Keratinocyte (primary cell): ENCODE results near the gene CCDC9. TPM values are rescaled to one million over a fixed set of nuclear protein-coding genes. Genes with fewer than 3 reads are reported as not detected.

Source experiments
- DNase-seq: peaks from one replicate; pipeline ENCODE4 v3.0.0-alpha.2; 2011; ENCODE audit warnings: low read depth, missing footprints, low spot score
- FAIRE-seq: peaks from 2 replicates; lab custom pipeline; 2011; peaks lifted over from hg19 to GRCh38; lab: Jason Lieb, UNC
- H2AFZ ChIP-seq: 2 replicates; pipeline ENCODE4 v1.6.0; 2012; ENCODE audit warnings: low read length, control low read depth, inconsistent platforms; ENCODE audit not compliant: control insufficient read depth
- H3K27ac ChIP-seq: 2 replicates; pipeline ENCODE4 v1.5.1; 2011; ENCODE audit warnings: low read length; ENCODE audit not compliant: control insufficient read depth, insufficient read depth
- H3K27me3 ChIP-seq: 3 replicates; pipeline ENCODE4 v1.6.0; 2011; ENCODE audit warnings: low read length; ENCODE audit not compliant: control insufficient read depth, insufficient read depth; ENCODE audit errors: extremely low read depth
- H3K36me3 ChIP-seq, 2 experiments: 2 replicates in 1 of 2; 3 replicates in 1 of 2; pipeline ENCODE4 v1.5.1; 2011; ENCODE audit warnings: low read length in 2 of 2, mild to moderate bottlenecking in 1 of 2; ENCODE audit not compliant: control insufficient read depth in 2 of 2, insufficient read depth in 2 of 2; ENCODE audit errors: extremely low read depth in 1 of 2
- H3K4me1 ChIP-seq: 3 replicates; pipeline ENCODE4 v1.5.1; 2011; ENCODE audit warnings: low read length; ENCODE audit not compliant: control insufficient read depth, insufficient read depth; ENCODE audit errors: extremely low read depth
- H3K4me2 ChIP-seq: 3 replicates; pipeline ENCODE4 v1.6.0; 2011; ENCODE audit warnings: low read depth, low read length; ENCODE audit not compliant: control insufficient read depth, insufficient read depth; ENCODE audit errors: extremely low read depth
- H3K4me3 ChIP-seq, 3 experiments: fragments of 200-600 bp in 1 of 3; sonication (generic) in 1 of 3; 2 replicates in 2 of 3; 3 replicates in 1 of 3; pipeline ENCODE4 v1.5.1; 2011 to 2016; ENCODE audit warnings: low read length in 3 of 3, mild to moderate bottlenecking in 3 of 3, control low read depth in 2 of 3, inconsistent platforms in 1 of 3, low read depth in 1 of 3, mixed read lengths in 1 of 3, mixed run types in 1 of 3, moderate library complexity in 1 of 3; ENCODE audit not compliant: control insufficient read depth in 2 of 3, insufficient read depth in 2 of 3; ENCODE audit errors: extremely low read depth in 1 of 3
- H3K79me2 ChIP-seq: 2 replicates; pipeline ENCODE4 v1.6.0; 2012; ENCODE audit warnings: low read length; ENCODE audit not compliant: control insufficient read depth, insufficient read depth
- H3K9ac ChIP-seq: 3 replicates; pipeline ENCODE4 v1.6.0; 2011; ENCODE audit warnings: low read length; ENCODE audit not compliant: control insufficient read depth, insufficient read depth; ENCODE audit errors: extremely low read depth
- H3K9me1 ChIP-seq: 3 replicates; pipeline ENCODE4 v1.6.0; 2011; ENCODE audit warnings: low read length; ENCODE audit not compliant: control insufficient read depth, insufficient read depth; ENCODE audit errors: extremely low read depth
- H3K9me3 ChIP-seq: 2 replicates; pipeline ENCODE4 v1.5.1; 2012; ENCODE audit warnings: low read depth, low read length; ENCODE audit not compliant: control insufficient read depth
- H4K20me1 ChIP-seq: 3 replicates; pipeline ENCODE4 v1.6.0; 2011; ENCODE audit warnings: low read length; ENCODE audit not compliant: control insufficient read depth, insufficient read depth; ENCODE audit errors: extremely low read depth
- EZH2 ChIP-seq: IDR thresholded peaks from one replicate; pipeline ENCODE4 v1.6.1; 2012; ENCODE audit warnings: inconsistent platforms, mild to moderate bottlenecking, low read length, moderate library complexity
- dilution Hi-C: fragments of 300-500 bp; cut with MboI; formaldehyde crosslinking; loops from one replicate; pipeline ENCODE4 v1.7.0; 2020; ENCODE audit warnings: low sequenced_read_pairs; ENCODE audit not compliant: extremely low pct_ligation_motif_present
- polyA plus RNA-seq, 5 experiments: library from polyadenylated mRNA; depleted of rRNA in 3 of 5; stranded (reverse) in 3 of 5; stranded (forward) in 1 of 5; unstranded in 1 of 5; fragments of >200 nt; gene quantifications; 1 replicate in 1 of 5; 2 replicates in 3 of 5; 3 replicates in 1 of 5; pipeline versions ENCODE4 v1.2.1 to v1.2.3, GENCODE V29; 2011 to 2012; ENCODE audit warnings: missing spikeins in 2 of 5, low read depth in 1 of 5, low replicate concordance in 1 of 5
- TF ChIP-seq, protein P1 (sequence below), 3 experiments: IDR thresholded peaks in 1 of 3; conservative IDR thresholded peaks in 1 of 3; optimal IDR thresholded peaks in 1 of 3; 2 replicates in 2 of 3; 3 replicates in 1 of 3; pipeline versions ENCODE3 to v1.5.1; 2011; ENCODE audit warnings: low read length in 3 of 3, mild to moderate bottlenecking in 3 of 3, moderate library complexity in 2 of 3, control low read depth in 1 of 3, inconsistent platforms in 1 of 3; ENCODE audit not compliant: insufficient read depth in 2 of 3; ENCODE audit errors: extremely low read depth in 1 of 3

Gene CCDC9
- polyA plus RNA-seq, 1 donor (not counting 4 experiments of a cell fraction or from before 2014, with no cell fraction given), result 2.8 TPM

DNA sequence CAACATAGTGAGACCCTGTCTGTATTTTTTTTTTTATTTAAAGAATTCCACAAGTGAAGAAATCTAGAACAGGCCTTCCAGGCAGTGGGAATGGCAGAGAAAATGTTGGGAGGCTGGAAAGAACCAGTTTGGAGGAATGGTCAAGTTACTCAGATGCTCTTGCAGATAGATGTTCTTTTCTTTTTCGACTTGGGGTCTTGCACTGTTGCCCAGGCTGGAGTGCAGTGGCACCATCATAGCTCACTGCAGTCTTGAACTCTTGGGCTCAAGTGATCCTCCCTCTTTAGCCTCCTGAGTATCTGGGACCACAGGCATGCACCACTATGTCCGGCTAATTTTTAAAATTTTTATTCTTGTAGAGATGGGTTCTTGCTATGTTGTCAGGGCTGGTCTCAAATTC is 54.0 kb downstream of the CCDC9 start:
- no peak overlapping the region for H3K4me3 ChIP-seq

DNA sequence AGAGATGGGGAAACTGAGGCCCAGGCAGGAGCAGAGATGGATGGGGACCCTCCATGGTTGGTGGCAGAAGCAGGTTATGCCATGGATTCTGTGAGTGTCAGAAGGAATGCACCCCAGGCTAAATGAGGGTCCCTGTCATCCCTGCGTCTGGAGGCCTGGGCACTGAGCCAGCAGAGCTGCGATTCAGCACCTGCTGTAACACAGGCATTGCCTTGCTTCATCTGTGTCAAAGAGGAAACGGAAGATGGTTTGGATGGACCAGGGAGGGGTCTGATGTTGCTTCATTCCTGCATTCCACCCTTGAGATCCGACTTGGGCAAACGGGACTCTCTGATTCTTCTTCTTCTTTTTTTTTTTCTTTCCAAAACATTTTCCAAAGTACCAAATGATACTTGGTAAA is 54.5 kb downstream of the CCDC9 start:
- H3K27ac ChIP-seq, result no peak overlapping the region
- H4K20me1 ChIP-seq, result no peaks in the 10 kb centered on the region
- DNase-seq, result no peak
- peaks cover 3% of the 10 kb centered on the region for H3K27me3 ChIP-seq
- no peak overlapping the region for H3K9ac ChIP-seq
- no peak overlapping the region for H2AFZ ChIP-seq
- dilution Hi-C loops, result no loop called here
- no peak overlapping the region for H3K4me3 ChIP-seq
- H3K9me1 ChIP-seq, result no peaks in the 10 kb centered on the region
- no peaks in the 10 kb centered on the region for H3K36me3 ChIP-seq
- H3K4me2 ChIP-seq, result no peak overlapping the region
- no peak for FAIRE-seq
- peaks cover 3% of the 10 kb centered on the region for H3K4me1 ChIP-seq
- H3K79me2 ChIP-seq, result no peaks in the 10 kb centered on the region
- TF ChIP-seq, protein P1, sequence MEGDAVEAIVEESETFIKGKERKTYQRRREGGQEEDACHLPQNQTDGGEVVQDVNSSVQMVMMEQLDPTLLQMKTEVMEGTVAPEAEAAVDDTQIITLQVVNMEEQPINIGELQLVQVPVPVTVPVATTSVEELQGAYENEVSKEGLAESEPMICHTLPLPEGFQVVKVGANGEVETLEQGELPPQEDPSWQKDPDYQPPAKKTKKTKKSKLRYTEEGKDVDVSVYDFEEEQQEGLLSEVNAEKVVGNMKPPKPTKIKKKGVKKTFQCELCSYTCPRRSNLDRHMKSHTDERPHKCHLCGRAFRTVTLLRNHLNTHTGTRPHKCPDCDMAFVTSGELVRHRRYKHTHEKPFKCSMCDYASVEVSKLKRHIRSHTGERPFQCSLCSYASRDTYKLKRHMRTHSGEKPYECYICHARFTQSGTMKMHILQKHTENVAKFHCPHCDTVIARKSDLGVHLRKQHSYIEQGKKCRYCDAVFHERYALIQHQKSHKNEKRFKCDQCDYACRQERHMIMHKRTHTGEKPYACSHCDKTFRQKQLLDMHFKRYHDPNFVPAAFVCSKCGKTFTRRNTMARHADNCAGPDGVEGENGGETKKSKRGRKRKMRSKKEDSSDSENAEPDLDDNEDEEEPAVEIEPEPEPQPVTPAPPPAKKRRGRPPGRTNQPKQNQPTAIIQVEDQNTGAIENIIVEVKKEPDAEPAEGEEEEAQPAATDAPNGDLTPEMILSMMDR (optimal IDR thresholded peaks at IDR 0.05 in 1 of 3, IDR thresholded peaks at IDR 0.05 in 1 of 3, conservative IDR thresholded peaks at IDR 0.05 in 1 of 3; ENCODE audit: extremely low read depth in 1 of 3, insufficient read depth in 2 of 3, low read length in 3 of 3), result no peak
- no peak for TF ChIP-seq EZH2
- no peaks in the 10 kb centered on the region for H3K9me3 ChIP-seq

More for the DNA sequence above, 54.0 kb downstream of the CCDC9 start:
- DNase-seq (no peak), FAIRE-seq (no peak)
- peaks cover 3% of the 10 kb centered on the region for H3K4me1 ChIP-seq
- no peak overlapping the region for H3K9ac ChIP-seq
- H3K4me2 ChIP-seq, result no peak overlapping the region
- H2AFZ ChIP-seq, result no peak overlapping the region
- H3K27me3 ChIP-seq, result peaks cover 3% of the 10 kb centered on the region
- H3K9me3 ChIP-seq, result no peaks in the 10 kb centered on the region
- H4K20me1 ChIP-seq, result no peaks in the 10 kb centered on the region
- TF ChIP-seq EZH2, result no peak
- TF ChIP-seq, protein P1 (optimal IDR thresholded peaks at IDR 0.05 in 1 of 3, IDR thresholded peaks at IDR 0.05 in 1 of 3, conservative IDR thresholded peaks at IDR 0.05 in 1 of 3; ENCODE audit: extremely low read depth in 1 of 3, insufficient read depth in 2 of 3, low read length in 3 of 3), result no peak
- H3K79me2 ChIP-seq, result no peaks in the 10 kb centered on the region
- dilution Hi-C loops, result no loop called here
- no peak overlapping the region for H3K27ac ChIP-seq
- H3K9me1 ChIP-seq, result no peaks in the 10 kb centered on the region
- no peaks in the 10 kb centered on the region for H3K36me3 ChIP-seq
